ENCODE results near the gene FSTL3.

The FSTL3 gene

GRCh38 chr19:644789-645188 lies 31.4 kb upstream of the FSTL3 start:
- DNase-seq (ENCODE audit: extremely low read depth in 1 of 2, low read depth in 1 of 2) = no peak

- DNase-seq (ENCODE audit: extremely low read depth in 1 of 2, low read depth in 1 of 2) = no peak
Observed at GRCh38 chr19:645912-646778, 30.0 kb upstream of the FSTL3 start.

- no peak for DNase-seq (ENCODE audit: extremely low read depth in 1 of 2, low read depth in 1 of 2)
Observed at GRCh38 chr19:646779-647565, 29.2 kb upstream of the FSTL3 start.

GRCh38 chr19:647566-648284 lies 28.5 kb upstream of the FSTL3 start:
- no peak for DNase-seq (ENCODE audit: extremely low read depth in 1 of 2, low read depth in 1 of 2)

- no peak for DNase-seq (ENCODE audit: extremely low read depth in 1 of 2, low read depth in 1 of 2)
Observed at GRCh38 chr19:648305-648704, 27.9 kb upstream of the FSTL3 start.

- no peak for DNase-seq (ENCODE audit: extremely low read depth in 1 of 2, low read depth in 1 of 2)
Observed at GRCh38 chr19:648904-649801, 27.0 kb upstream of the FSTL3 start.

GRCh38 chr19:650121-650520 lies 26.1 kb upstream of the FSTL3 start:
- DNase-seq (ENCODE audit: extremely low read depth in 1 of 2, low read depth in 1 of 2) = no peak

GRCh38 chr19:651114-651818 lies 24.9 kb upstream of the FSTL3 start:
- DNase-seq (ENCODE audit: extremely low read depth in 1 of 2, low read depth in 1 of 2) = no peak

GRCh38 chr19:651991-652390 lies 24.2 kb upstream of the FSTL3 start:
- no peak for DNase-seq (ENCODE audit: extremely low read depth in 1 of 2, low read depth in 1 of 2)

- DNase-seq (ENCODE audit: extremely low read depth in 1 of 2, low read depth in 1 of 2) = no peak
Observed at GRCh38 chr19:652467-653389, 23.5 kb upstream of the FSTL3 start.

GRCh38 chr19:653425-653824 lies 22.8 kb upstream of the FSTL3 start:
- DNase-seq (ENCODE audit: extremely low read depth in 1 of 2, low read depth in 1 of 2) = no peak

- no peak for DNase-seq (ENCODE audit: extremely low read depth in 1 of 2, low read depth in 1 of 2)
Observed at GRCh38 chr19:655691-656090, 20.5 kb upstream of the FSTL3 start.

- no peak for DNase-seq (ENCODE audit: extremely low read depth in 1 of 2, low read depth in 1 of 2)
Observed at GRCh38 chr19:656751-657559, 19.2 kb upstream of the FSTL3 start.

GRCh38 chr19:657611-658010 lies 18.6 kb upstream of the FSTL3 start:
- DNase-seq (ENCODE audit: extremely low read depth in 1 of 2, low read depth in 1 of 2) = no peak

GRCh38 chr19:658059-658839 lies 17.9 kb upstream of the FSTL3 start:
- no peak for DNase-seq (ENCODE audit: extremely low read depth in 1 of 2, low read depth in 1 of 2)

GRCh38 chr19:658916-659839 lies 17.0 kb upstream of the FSTL3 start:
- DNase-seq (ENCODE audit: extremely low read depth in 1 of 2, low read depth in 1 of 2) = no peak
